ENCODE data around the gene PRAME. TPM values are rescaled to one million over a fixed set of nuclear protein-coding genes. Genes with fewer than 3 reads are reported as not detected.

PRAME gene
- total RNA-seq, 1 donor from 2014 or later: 0.21 TPM

GRCh38 chr22:22507743-22508273, 51.3 kb downstream of the PRAME start:
- no peaks in the 10 kb centered on the region for H3K9me3 Mint-ChIP-seq

GRCh38 chr22:22506736-22507135, 52.3 kb downstream of the PRAME start:
- H3K9me3 Mint-ChIP-seq: no peaks in the 10 kb centered on the region
- no peak overlapping the region for H3K27ac Mint-ChIP-seq (ENCODE audit: unreplicated experiment)
- no peak for TF ChIP-seq CTCF (conservative IDR thresholded peaks at IDR 0.05)
- no peak for DNase-seq (ENCODE audit: low read depth, low spot score)
- peaks cover 30% of the 10 kb centered on the region for H3K4me1 Mint-ChIP-seq
- peaks cover 7% of the 10 kb centered on the region for H3K27me3 Mint-ChIP-seq (ENCODE audit: low read depth)
- H3K4me3 Mint-ChIP-seq: peak overlapping the region; percentile 91
- H3K36me3 Mint-ChIP-seq (ENCODE audit: low read depth): peaks cover 39% of the 10 kb centered on the region

More at GRCh38 chr22:22507743-22508273, 51.3 kb downstream of the PRAME start:
- H3K4me1 Mint-ChIP-seq: peaks cover 30% of the 10 kb centered on the region
- H3K36me3 Mint-ChIP-seq (ENCODE audit: low read depth): peaks cover 36% of the 10 kb centered on the region
- no peak for DNase-seq (ENCODE audit: low read depth, low spot score)
- H3K27ac Mint-ChIP-seq (ENCODE audit: unreplicated experiment): peak overlapping the region; percentile 54
- TF ChIP-seq CTCF (conservative IDR thresholded peaks at IDR 0.05): no peak
- peak overlapping the region; percentile 91 for H3K4me3 Mint-ChIP-seq
- peaks cover 17% of the 10 kb centered on the region for H3K27me3 Mint-ChIP-seq (ENCODE audit: low read depth)

- Mint-ChIP-seq H3K4me1 (no peaks in the 10 kb centered on the region), H3K27me3 (ENCODE audit: low read depth) (no peaks in the 10 kb centered on the region), H3K4me3 (no peak overlapping the region), H3K27ac (ENCODE audit: unreplicated experiment) (no peak overlapping the region), H3K9me3 (no peaks in the 10 kb centered on the region), H3K36me3 (ENCODE audit: low read depth) (peaks cover 24% of the 10 kb centered on the region)
- TF ChIP-seq CTCF (conservative IDR thresholded peaks at IDR 0.05): no peak
- DNase-seq (ENCODE audit: low read depth, low spot score): no peak
Observed at GRCh38 chr22:22498267-22498666, 60.8 kb downstream of the PRAME start.

Other genes starting within 250 kb of the PRAME start
- gene ZNF280B, start 50.5 kb downstream of the PRAME start, total RNA-seq: 7.3 and 8.6 TPM in 2 replicates
- not detected in 2 replicates for gene ZNF280A, start 39.0 kb downstream of the PRAME start, total RNA-seq
- not detected in 2 replicates for gene GGTLC2, start 85.3 kb upstream of the PRAME start, total RNA-seq